Natural killer cell (primary cell): ENCODE results near the gene CARD18. TPM values are rescaled to one million over a fixed set of nuclear protein-coding genes. Genes with fewer than 3 reads are reported as not detected.

ENCODE experiments used
- ATAC-seq, 3 donors: fragments of 150-1000 bp in 2 of 3; fragments of 200-7000 bp in 1 of 3; cut with Tn5 transposase; 1 replicate in 1 of 3; 2 replicates in 2 of 3; pipeline ENCODE4 v1.10.0; 2021; ENCODE audit warnings: mild to moderate bottlenecking in 2 of 3, moderate library complexity in 2 of 3
- DNase-seq, 2 donors: peaks; one replicate each; pipeline versions ENCODE4 v3.0.0 to v3.0.0-alpha.2; 2013 to 2021; ENCODE audit warnings: mixed read lengths in 1 of 2
- H3K27ac ChIP-seq: one replicate; pipeline ENCODE4 v1.5.1; 2013; ENCODE audit warnings: mild to moderate bottlenecking, low read length
- H3K27me3 ChIP-seq: one replicate; pipeline ENCODE4 v1.6.1; 2013; ENCODE audit warnings: low read length; ENCODE audit not compliant: control insufficient read depth, insufficient read depth
- H3K36me3 ChIP-seq: one replicate; pipeline ENCODE4 v1.6.1; 2013; ENCODE audit warnings: low read length; ENCODE audit not compliant: control insufficient read depth, insufficient read depth
- H3K4me1 ChIP-seq: one replicate; pipeline ENCODE4 v1.6.1; 2013; ENCODE audit warnings: low read length; ENCODE audit not compliant: control insufficient read depth, insufficient read depth
- H3K4me3 ChIP-seq: one replicate; pipeline ENCODE4 v1.5.1; 2013; ENCODE audit warnings: low read length
- H3K9me3 ChIP-seq: one replicate; pipeline ENCODE4 v1.6.1; 2013; ENCODE audit warnings: low read length; ENCODE audit not compliant: control insufficient read depth, insufficient read depth
- H3K27ac Mint-ChIP-seq, 2 donors: one replicate each; pipeline ENCODE4 v1.8.0; 2022; ENCODE audit warnings: mild to moderate bottlenecking in 2 of 2, mixed read lengths in 2 of 2, moderate library complexity in 1 of 2
- H3K27me3 Mint-ChIP-seq, 2 donors: one replicate each; pipeline ENCODE4 v1.8.0; 2022; ENCODE audit warnings: low read depth in 2 of 2, mixed read lengths in 2 of 2
- H3K36me3 Mint-ChIP-seq: one replicate; pipeline ENCODE4 v1.8.0; 2022; ENCODE audit warnings: mixed read lengths
- H3K4me1 Mint-ChIP-seq, 2 donors: one replicate each; pipeline ENCODE4 v1.8.0; 2022; ENCODE audit warnings: mixed read lengths in 2 of 2
- H3K4me3 Mint-ChIP-seq: one replicate; pipeline ENCODE4 v1.8.0; 2022; ENCODE audit warnings: mild to moderate bottlenecking, moderate library complexity, mixed read lengths
- H3K9me3 Mint-ChIP-seq, 2 donors: one replicate each; pipeline ENCODE4 v1.8.0; 2022; ENCODE audit warnings: mixed read lengths in 2 of 2
- WGBS: methylation state at CpG from one replicate; pipeline ENCODE4 v1.1.7; 2013; ENCODE audit warnings: missing lambda C conversion rate; ENCODE audit not compliant: insufficient coverage; 5-methylcytosine and 5-hydroxymethylcytosine counted together
- intact Hi-C: fragments of 100-400 bp; cut with micrococcal nuclease; formaldehyde crosslinking; loops from one replicate; pipeline ENCODE4 v1.14.2; 2022
- total RNA-seq, 4 donors: library from RNA; stranded (reverse); fragments of 120-200 nt in 1 of 4; gene quantifications; one replicate each; pipeline versions ENCODE4 v1.2.3 to v1.2.4, GENCODE V29; 2013 to 2022
- TF ChIP-seq, protein P1 (sequence below): fragments of 200-600 bp; IDR thresholded peaks from one replicate; pipeline ENCODE4 v1.8.0; 2022; ENCODE audit warnings: antibody characterized with exemption

CARD18 gene
- total RNA-seq, 3 donors from 2014 or later (not counting 1 experiment from before 2014, with no cell fraction given), result not detected

DNA sequence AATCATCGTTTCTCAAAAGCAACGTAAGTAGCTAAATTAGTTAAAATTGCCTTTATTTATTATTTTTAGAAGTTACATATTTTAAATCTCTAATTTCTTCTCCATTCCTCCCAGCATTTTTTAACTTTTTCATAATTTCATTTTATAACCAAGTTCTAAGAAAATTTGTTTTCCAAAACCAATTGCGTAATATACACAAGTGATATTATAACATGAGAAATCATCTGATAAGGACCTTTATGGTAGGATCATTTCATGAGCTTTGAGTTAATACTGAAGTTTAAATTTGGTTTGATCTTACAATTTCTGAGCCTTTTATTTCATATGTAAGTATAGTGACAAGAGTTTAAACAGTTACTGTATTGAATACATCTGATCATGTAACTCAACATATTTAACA lies 27.7 kb upstream of the CARD18 start:
- no CpG with 5 or more reads among the region's 3 CpGs for WGBS
- H3K4me1 Mint-ChIP-seq, result no peaks in the 10 kb centered on the region
- ATAC-seq (no peak), DNase-seq (no peak)
- no peaks in the 10 kb centered on the region for H3K36me3 Mint-ChIP-seq
- no peak overlapping the region for H3K4me3 Mint-ChIP-seq
- H3K27ac ChIP-seq, result no peak overlapping the region
- H3K27me3 ChIP-seq, result no peaks in the 10 kb centered on the region
- no peaks in the 10 kb centered on the region for H3K4me1 ChIP-seq
- H3K4me3 ChIP-seq, result no peak overlapping the region
- H3K27ac Mint-ChIP-seq, result no peak overlapping the region
- H3K36me3 ChIP-seq, result no peaks in the 10 kb centered on the region
- H3K9me3 Mint-ChIP-seq, result peaks cover 3 to 6% of the 10 kb centered on the region in 2 donors
- intact Hi-C loops, result no loop called here
- TF ChIP-seq, protein P1, sequence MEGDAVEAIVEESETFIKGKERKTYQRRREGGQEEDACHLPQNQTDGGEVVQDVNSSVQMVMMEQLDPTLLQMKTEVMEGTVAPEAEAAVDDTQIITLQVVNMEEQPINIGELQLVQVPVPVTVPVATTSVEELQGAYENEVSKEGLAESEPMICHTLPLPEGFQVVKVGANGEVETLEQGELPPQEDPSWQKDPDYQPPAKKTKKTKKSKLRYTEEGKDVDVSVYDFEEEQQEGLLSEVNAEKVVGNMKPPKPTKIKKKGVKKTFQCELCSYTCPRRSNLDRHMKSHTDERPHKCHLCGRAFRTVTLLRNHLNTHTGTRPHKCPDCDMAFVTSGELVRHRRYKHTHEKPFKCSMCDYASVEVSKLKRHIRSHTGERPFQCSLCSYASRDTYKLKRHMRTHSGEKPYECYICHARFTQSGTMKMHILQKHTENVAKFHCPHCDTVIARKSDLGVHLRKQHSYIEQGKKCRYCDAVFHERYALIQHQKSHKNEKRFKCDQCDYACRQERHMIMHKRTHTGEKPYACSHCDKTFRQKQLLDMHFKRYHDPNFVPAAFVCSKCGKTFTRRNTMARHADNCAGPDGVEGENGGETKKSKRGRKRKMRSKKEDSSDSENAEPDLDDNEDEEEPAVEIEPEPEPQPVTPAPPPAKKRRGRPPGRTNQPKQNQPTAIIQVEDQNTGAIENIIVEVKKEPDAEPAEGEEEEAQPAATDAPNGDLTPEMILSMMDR, result no peak
- no peaks in the 10 kb centered on the region for H3K27me3 Mint-ChIP-seq
- H3K9me3 ChIP-seq, result no peaks in the 10 kb centered on the region

DNA sequence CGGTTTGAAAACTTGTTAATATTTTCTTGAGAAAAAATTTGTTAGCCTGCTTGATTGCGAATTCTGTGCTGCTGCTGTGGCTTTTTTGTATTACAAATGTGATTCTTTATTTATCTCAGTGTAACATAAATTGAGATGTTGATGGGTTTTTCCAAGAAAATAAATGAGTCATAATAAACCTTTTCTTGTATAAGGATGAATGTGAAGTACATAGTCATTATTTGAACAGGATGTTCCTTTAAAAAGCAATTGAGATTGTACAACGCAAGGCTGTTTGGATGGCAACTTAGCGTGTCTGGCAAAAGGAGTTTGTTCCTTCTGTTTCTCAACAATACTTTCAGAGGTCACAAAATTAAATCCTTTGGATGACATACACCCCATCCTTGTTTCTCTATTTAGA lies 24.6 kb upstream of the CARD18 start:
- no peaks in the 10 kb centered on the region for H3K36me3 Mint-ChIP-seq
- intact Hi-C loops, result no loop called here

DNA sequence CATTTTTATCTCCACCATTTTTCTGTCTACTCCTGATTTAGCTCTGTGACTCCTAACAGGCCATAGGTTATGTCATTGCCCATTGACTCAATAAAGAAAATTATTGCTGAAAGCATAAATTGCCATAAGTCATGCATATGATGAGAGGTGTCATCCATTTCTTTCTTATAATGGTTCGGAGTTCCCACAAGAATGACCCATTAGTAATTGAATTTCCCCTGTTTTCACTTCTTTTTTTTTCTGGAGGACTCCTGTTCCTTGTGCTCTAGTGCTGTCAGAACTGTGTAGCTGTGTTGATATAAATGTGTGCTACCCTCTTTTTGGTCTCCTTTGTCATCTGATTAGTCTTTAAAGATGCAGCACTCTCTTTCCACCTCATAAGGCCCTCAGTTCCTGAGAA lies 22.9 kb upstream of the CARD18 start:
- H3K27me3 Mint-ChIP-seq, result no peaks in the 10 kb centered on the region
- no peaks in the 10 kb centered on the region for H3K4me1 ChIP-seq
- no peak overlapping the region for H3K27ac Mint-ChIP-seq
- H3K27me3 ChIP-seq, result no peaks in the 10 kb centered on the region
- H3K4me1 Mint-ChIP-seq, result no peaks in the 10 kb centered on the region
- no peaks in the 10 kb centered on the region for H3K9me3 ChIP-seq
- whole genome bisulfite sequencing, result no CpG with 5 or more reads among the region's 1 CpG
- no peak overlapping the region for H3K4me3 Mint-ChIP-seq
- DNase-seq (no peak), ATAC-seq (no peak)
- peaks cover 0 to 2% of the 10 kb centered on the region in 2 donors for H3K9me3 Mint-ChIP-seq
- no peak overlapping the region for H3K4me3 ChIP-seq
- H3K27ac ChIP-seq, result no peak overlapping the region
- no peaks in the 10 kb centered on the region for H3K36me3 Mint-ChIP-seq
- no peaks in the 10 kb centered on the region for H3K36me3 ChIP-seq
- TF ChIP-seq, protein P1, result no peak
- intact Hi-C loops, result no loop called here

More for the DNA sequence above, 24.6 kb upstream of the CARD18 start:
- Mint-ChIP-seq H3K4me1 (no peaks in the 10 kb centered on the region), H3K27ac (no peak overlapping the region), H3K27me3 (no peaks in the 10 kb centered on the region), H3K9me3 (peaks cover 0 to 2% of the 10 kb centered on the region in 2 donors), H3K4me3 (no peak overlapping the region)
- ATAC-seq (no peak), DNase-seq (no peak)
- no peaks in the 10 kb centered on the region for H3K27me3 ChIP-seq
- H3K36me3 ChIP-seq, result no peaks in the 10 kb centered on the region
- no peak overlapping the region for H3K27ac ChIP-seq
- H3K9me3 ChIP-seq, result no peaks in the 10 kb centered on the region
- H3K4me1 ChIP-seq, result no peaks in the 10 kb centered on the region
- TF ChIP-seq, protein P1, result no peak
- 86% methylated on average over 4 of the region's 4 CpGs for WGBS
- no peak overlapping the region for H3K4me3 ChIP-seq

- TF ChIP-seq, protein P1, result no peak
- Histone ChIP-seq H3K4me3 (no peak overlapping the region), H3K27me3 (no peaks in the 10 kb centered on the region), H3K27ac (no peak overlapping the region), H3K36me3 (no peaks in the 10 kb centered on the region), H3K4me1 (no peaks in the 10 kb centered on the region), H3K9me3 (no peaks in the 10 kb centered on the region)
- WGBS, result no CpG with 5 or more reads among the region's 1 CpG
- Mint-ChIP-seq H3K27me3 (no peaks in the 10 kb centered on the region), H3K27ac (no peak overlapping the region), H3K9me3 (peaks cover 0 to 2% of the 10 kb centered on the region in 2 donors), H3K4me1 (no peaks in the 10 kb centered on the region), H3K36me3 (no peaks in the 10 kb centered on the region), H3K4me3 (no peak overlapping the region)
- intact Hi-C loops, result no loop called here
- DNase-seq, result no peak
- no peak for ATAC-seq
Measured at GRCh38 chr11:105158436-105158835, 18.9 kb upstream of the CARD18 start.
